GM18508 (cell line): ENCODE data around the gene ADCY7.

ENCODE experiments used
- ATAC-seq: cut with Tn5 transposase; IDR thresholded peaks from one replicate; pipeline ENCODE4 v1.9.1; 2021; ENCODE audit warnings: moderate number of reproducible peaks; ENCODE audit not compliant: insufficient read depth, unreplicated experiment

The ADCY7 gene

DNA sequence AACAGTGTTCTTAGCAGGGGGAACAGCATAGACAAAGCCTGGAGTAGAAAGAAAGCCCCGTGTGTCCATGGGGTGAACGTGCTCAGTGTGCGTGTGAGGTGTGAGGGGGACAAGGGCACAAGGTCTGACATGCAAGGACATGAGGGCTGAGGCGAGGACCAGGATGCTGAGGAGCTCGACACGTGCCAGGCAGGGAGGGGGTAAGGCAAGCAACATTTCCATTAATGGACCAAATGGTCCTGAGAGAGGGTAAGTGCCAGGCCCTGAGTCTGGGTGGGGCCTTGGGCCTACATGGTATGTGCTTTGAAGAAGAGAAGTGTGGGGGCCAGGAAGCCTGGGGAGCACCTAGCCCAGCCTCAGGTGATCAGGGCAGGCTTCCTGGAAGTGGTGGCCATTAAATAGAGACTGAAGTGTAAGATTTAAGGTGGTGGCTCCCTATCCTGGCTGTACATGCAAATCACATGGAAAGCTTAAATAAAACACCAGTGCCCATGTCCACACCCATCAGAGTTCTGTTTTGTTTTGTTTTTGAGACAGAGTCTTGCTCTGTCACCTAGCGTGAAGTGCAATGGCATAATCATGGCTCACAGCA, 29.3 kb downstream of the ADCY7 start:
- no peak for ATAC-seq

DNA sequence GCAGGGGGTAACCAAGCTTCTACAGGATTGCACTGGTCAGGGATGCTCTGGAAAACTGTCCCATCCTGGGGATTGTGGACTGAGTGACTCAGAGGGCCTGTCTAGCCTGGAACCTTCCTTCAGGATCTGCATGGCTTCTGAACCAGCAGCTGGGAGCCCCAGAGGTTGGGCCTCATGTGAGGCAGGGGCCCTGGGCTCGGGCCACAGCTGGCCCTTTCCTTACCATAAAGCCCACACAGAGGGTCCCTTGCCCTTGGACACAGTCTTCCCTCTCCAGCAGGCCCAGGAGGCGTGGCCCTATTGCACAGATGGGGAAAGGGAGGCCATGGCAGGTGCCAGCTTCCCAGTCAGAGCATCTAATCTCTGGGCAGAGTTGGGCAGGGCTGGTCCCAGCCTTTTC, 30.5 kb downstream of the ADCY7 start:
- ATAC-seq: no peak

GRCh38 chr16:50297301-50298074, 31.1 kb downstream of the ADCY7 start:
- ATAC-seq: no peak

GRCh38 chr16:50298075-50298460, 31.7 kb downstream of the ADCY7 start:
- no peak for ATAC-seq

DNA sequence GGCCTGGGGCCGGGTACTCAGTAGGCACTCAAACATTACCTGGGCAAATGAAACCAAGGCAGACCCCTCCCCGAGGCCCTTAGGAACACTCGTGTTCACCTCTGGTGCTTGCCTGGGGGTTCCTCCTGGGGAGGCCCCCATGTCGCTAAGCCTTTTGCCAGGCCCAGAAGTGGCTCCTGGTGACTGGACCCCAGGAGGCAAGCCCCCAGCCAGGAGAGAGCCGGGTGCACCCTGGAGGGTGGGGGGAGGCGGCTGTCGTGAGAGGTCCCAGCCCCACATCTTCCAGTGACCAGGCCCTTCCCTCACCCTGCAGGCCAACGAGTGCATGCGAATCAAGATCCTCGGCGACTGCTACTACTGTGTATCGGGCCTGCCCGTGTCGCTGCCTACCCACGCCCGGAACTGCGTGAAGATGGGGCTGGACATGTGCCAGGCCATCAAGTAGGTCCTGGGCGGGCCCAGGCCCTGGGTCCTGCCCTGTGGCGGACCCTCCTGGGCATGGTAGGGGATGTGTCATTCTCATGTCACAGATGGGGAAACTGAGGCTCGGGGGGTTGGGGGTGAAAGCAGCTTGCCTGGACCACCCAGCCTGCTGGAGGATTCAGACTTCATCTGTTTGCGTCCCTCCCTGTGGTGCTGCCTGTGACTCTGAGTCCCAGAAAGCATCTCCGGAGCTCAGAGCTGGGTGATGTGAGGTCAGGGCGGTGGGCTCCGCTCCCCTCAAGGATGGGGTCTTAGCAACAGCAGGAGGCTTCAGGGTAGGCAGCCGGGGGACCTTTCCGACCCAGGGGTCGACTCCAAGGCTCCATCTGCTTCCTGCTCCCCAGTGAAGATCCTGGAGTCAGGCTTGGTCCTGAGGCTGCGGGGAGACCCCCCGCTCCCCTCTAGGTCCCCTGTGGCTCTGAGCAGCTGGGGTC, 32.5 kb downstream of the ADCY7 start:
- no peak for ATAC-seq

DNA sequence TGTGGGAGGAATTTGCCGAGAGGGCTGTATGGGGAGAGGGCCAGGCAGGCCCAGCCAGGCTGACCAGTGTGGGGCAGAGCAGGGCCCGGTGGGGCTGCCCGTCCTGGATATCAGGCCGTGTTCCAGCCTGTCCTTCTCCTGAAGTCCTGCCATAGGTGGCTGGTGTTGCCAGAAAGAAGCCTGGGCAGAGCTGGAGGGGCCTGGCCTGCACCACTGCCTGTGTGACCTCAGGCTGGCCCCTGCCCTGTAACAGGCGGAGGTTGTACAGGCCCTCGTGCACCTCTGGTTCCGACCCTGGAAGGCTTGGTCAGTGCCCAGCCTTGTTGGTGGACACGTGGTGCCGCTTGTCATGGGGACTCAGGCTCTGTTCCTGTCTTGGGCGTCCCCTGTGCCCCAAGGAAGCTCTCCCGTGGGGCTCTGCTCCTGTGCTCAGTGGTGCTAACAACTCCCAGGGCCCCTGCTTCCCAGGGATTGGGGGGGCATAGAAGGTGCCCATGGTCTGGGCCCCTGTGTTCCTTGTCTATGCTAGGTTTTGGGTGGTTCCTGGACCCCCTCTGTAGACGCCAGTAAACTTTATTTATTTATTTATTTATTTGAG, 33.3 kb downstream of the ADCY7 start:
- no peak for ATAC-seq

GRCh38 chr16:50300942-50301625, 34.7 kb downstream of the ADCY7 start:
- no peak for ATAC-seq

- ATAC-seq: no peak
Measured at GRCh38 chr16:50301626-50302471, 35.5 kb downstream of the ADCY7 start.

- ATAC-seq: no peak
Measured at GRCh38 chr16:50302472-50303005, 36.2 kb downstream of the ADCY7 start.

DNA sequence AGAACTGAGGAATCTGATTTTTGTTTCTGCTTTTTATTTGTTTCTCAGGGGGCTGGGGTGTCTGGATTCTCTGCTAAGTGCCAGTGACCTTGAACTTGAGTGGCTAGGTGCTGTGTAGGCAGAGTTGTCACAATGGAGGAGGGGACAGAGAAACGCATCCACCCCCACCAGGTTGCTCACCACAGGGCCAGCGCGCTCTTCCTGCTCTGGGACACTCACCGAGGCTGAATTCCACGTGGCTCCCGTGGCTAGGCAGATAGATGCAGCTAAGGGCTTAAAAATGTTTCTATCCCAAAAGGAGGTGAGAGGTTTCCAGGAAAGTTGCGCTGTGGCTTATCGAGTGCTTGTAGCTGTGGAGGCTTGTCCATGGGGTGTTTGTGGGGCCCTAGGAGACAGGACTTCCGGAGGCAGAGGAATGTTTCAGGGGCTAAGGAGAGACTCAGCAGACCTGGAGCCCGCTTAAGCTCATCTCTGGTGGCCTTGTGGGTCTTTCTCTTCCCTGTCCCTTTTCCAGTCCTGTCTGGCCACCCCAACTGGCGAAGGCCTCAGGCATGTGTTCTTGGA, 36.8 kb downstream of the ADCY7 start:
- ATAC-seq: no peak

DNA sequence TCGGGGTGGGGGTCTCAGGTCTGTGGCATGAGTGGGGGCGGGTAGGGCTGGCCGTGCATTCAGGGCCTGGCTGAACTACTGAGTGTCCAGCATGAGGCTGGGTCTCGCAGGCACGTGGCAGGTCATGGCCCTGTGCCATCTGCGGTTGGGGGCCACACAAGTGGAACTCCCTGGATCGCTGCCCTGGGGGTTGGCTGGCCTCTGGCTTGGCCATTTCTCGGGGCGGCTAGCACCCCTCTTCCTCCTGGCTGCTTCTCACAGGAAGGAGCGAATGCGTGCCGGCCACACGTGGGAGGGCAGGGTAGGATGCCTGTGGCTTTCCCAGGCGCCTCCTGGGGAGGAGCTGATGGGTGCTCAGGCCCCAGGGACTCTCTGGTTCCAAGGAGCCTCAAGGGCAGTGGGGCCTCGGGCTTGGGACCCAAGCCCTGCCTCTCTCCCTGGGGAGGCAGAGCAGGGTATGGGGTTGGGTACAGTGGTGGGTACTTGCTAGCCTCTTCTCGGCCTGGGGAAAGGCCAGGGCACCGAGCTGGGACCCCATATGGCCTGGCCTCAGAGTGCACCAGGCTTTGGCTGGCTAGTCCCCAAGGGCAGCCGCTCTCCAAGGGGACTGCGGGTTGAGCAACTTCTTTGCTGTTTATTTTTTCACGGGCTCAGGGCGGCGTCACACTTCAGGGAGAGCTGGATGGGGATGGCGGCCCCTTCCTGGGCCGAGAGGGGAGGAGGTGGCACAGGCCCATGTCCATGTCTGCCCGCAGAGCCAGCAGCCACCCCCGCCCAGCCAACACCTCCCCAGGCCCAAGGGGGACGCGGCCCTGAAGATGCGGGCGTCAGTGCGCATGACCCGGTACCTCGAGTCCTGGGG, 37.5 kb downstream of the ADCY7 start:
- ATAC-seq: no peak

DNA sequence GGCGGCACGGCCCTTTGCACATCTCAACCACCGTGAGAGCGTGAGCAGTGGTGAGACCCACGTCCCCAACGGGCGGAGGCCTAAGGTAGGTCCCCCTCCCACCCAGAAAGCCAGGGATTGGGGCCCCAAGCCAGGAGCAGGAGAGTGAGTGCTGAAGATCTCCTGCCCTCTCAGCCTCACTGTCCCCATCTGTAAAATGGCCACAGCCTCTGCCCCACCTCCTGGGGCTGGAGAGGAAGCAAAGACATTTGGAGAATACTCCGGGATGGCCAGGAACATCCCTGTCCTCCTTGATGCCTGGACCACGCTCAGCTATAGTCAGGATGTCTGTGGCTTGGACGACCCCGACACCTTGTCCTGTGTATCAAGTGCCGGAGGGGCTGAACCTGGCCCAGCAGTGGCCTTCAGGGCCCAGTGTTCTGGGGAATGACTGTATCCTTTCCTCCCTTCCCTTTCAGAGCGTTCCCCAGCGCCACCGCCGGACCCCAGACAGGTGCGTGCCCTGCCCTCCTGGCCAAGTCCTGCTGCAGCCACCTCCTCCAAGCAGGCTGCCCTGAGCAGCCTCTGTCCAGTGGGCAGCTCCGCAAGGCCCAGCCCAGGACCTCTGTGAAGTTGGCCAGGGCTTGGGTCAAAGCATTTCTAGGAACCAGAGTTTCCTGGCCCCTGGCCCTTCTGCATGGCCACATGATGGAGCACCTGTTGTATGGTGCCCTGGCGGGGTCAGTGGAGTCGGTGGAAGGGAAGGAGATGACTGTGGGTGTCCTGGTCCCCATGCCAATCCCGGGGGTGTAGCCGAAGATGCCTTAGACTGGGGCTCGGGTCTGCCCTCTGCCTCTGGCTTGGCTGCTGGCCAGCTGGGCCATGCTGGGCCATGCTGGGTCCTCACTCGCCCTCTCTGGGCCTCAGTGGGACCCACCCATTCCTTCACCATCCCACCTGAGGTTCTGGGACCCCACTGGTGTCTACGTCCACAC, 38.4 kb downstream of the ADCY7 start:
- ATAC-seq: no peak

DNA sequence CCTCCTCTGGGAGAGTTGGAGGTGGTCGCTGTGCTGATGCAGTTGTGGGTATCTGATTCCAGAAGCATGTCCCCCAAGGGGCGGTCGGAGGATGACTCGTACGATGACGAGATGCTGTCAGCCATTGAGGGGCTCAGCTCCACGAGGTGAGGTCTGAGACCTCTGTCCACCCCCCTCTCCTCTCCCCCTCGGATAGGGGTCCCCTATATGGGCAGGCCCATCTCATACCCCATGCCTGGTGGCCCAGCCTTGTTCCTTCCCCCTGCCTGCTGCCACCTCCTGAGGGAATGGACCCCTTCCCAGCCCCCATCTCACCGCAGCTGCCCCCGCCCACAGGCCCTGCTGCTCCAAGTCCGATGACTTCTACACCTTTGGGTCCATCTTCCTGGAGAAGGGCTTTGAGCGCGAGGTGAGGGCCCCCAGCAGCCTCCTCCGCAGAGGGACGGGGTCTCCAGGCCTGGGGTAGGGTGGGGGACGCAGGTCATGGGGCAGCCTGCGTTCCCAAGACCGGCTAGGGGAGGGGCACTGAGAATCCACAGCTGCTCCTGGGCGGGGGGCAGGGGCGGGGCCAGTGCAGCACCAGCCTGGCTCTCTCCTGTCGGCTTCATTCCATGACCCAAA, 39.2 kb downstream of the ADCY7 start:
- ATAC-seq: no peak

- no peak for ATAC-seq
Measured at GRCh38 chr16:50306287-50306686, 39.9 kb downstream of the ADCY7 start.

DNA sequence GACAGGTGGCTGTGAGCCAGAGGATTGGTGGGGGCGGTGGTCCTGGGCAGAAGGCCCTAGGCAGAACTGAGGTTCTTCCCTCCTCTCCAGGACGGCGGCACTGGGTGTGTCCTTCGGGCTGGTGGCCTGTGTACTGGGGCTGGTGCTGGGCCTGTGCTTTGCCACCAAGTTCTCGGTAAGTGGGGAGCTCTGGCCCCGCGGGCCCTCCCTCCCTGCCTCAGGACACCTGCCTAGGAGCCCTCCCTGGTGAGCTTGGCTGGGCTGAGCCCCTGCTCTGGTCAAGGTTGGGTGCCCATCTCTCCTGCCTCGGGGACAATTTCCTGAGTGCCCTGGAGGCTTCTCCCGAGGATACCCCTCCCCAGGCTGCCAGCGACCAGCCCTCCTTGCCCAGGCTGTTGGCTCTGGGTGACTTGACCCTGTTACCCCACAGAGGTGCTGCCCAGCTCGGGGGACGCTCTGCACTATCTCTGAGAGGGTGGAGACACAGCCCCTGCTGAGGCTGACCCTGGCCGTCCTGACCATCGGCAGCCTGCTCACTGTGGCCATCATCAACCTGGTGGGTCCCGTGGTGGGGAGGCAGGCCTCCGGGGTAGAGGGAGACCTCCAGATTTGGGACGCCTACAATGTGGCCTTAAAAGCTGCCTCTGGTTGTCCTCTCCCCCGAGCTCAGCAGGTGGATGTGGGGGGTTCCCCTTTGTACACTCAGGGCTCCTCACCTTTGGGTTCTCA, 42.0 kb downstream of the ADCY7 start:
- no peak for ATAC-seq

DNA sequence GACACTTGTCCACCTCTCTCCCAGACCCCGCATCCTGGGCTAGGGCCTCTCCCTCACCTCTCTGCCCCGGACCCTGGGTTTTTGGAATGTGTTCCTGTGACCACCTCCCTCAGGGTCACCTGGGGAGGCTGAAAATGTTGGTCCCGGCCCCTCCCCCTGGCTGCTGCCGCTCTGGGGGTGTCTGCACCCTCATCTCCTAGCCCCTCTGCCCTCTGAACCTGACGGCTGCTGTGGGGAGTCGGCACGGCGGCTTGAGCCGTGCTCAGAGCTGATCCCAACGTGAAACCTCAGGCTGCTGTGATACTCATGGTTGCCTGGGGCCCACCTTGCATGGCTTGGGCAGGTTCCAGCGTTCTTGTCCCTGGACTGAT, 42.8 kb downstream of the ADCY7 start:
- no peak for ATAC-seq
